Stomach (tissue), 9 donors: Measurements from ENCODE around the gene VAV3. TPM values are rescaled to one million over a fixed set of nuclear protein-coding genes. Genes with fewer than 3 reads are reported as not detected.

ENCODE experiments used
- DNase-seq, 2 donors: peaks; one replicate each; pipeline versions ENCODE4 v3.0.0 to v3.0.0-alpha.2; 2013 to 2019
- H3K27ac ChIP-seq, 5 donors: fragments of 200-600 bp in 4 of 5; sonication (generic) in 4 of 5; one replicate each; pipeline ENCODE4 v1.5.1; 2013 to 2019; ENCODE audit warnings: mild to moderate bottlenecking in 1 of 5, moderate library complexity in 1 of 5
- H3K27me3 ChIP-seq, 3 donors: fragments of 200-600 bp; sonication (generic); one replicate each; pipeline ENCODE4 v1.5.1; 2017 to 2019; ENCODE audit warnings: mixed run types in 1 of 3
- H3K36me3 ChIP-seq, 4 donors: fragments of 200-600 bp; sonication (generic); 1 replicate in 3 of 4; 2 replicates in 1 of 4; pipeline ENCODE4 v1.5.1; 2016 to 2019
- H3K4me1 ChIP-seq, 4 donors: fragments of 200-600 bp; sonication (generic); one replicate each; pipeline ENCODE4 v1.5.1; 2016 to 2019
- H3K4me3 ChIP-seq, 4 donors: fragments of 200-600 bp; sonication (generic) in 3 of 4; one replicate each; pipeline ENCODE4 v1.5.1; 2016 to 2019; ENCODE audit warnings: mild to moderate bottlenecking in 1 of 4
- H3K9me3 ChIP-seq, 4 donors: fragments of 200-600 bp; sonication (generic); one replicate each; pipeline ENCODE4 v1.5.1; 2016 to 2019
- EP300 ChIP-seq: sonication (generic); formaldehyde crosslinking; IDR thresholded peaks from one replicate; pipeline ENCODE4 v1.6.1; 2017; ENCODE audit warnings: antibody characterized with exemption
- POLR2A ChIP-seq, 4 donors: fragments of 450-650 bp; IDR thresholded peaks; one replicate each; pipeline ENCODE4 v1.6.1; 2016; ENCODE audit warnings: antibody characterized with exemption in 4 of 4, control low read depth in 2 of 4, mild to moderate bottlenecking in 1 of 4, moderate library complexity in 1 of 4
- POLR2AphosphoS5 ChIP-seq, 3 donors: sonication (generic); formaldehyde crosslinking; IDR thresholded peaks; one replicate each; pipeline ENCODE4 v1.6.1; 2016; ENCODE audit warnings: antibody characterized with exemption in 3 of 3
- WGBS, 5 donors: extraction: QIAGEN DNeasy Blood & Tissue Kit in 3 of 5; methylation state at CpG; one replicate each; pipeline versions ENCODE4 v1.1.5 to v1.1.7; 2013 to 2018; 5-methylcytosine and 5-hydroxymethylcytosine counted together
- intact Hi-C: fragments of 100-400 bp; cut with DNase I; formaldehyde crosslinking; loops from one replicate; pipeline ENCODE4 v1.15.1; 2023; ENCODE audit warnings: low total_unique reads
- polyA plus RNA-seq, 3 donors: library from polyadenylated mRNA; stranded (reverse); fragments of 200-250 nt; gene quantifications; one replicate each; pipeline ENCODE4 v1.2.3, GENCODE V29; 2013
- total RNA-seq, 5 donors: library from RNA; depleted of rRNA; stranded (reverse); fragments of >200 nt; gene quantifications; one replicate each; pipeline versions ENCODE4 v1.1.0 to v1.2.3, GENCODE V29; 2014 to 2016
- TF ChIP-seq, protein P1 (sequence below), 7 experiments: fragments of 450-650 bp in 4 of 7; fragments of 200-600 bp in 3 of 7; sonication (generic) in 3 of 7; IDR thresholded peaks; one replicate each; pipeline ENCODE4 v1.5.1; 2016 to 2019; ENCODE audit warnings: antibody characterized with exemption in 7 of 7, control low read depth in 2 of 7, mild to moderate bottlenecking in 1 of 7
- donor health status: healthy with polysubstance abuse.
- donor health status: Bipolar disorder and iron deficiency.
- donor health status: healthy.

VAV3 gene
- total and polyA plus RNA-seq, 8 donors: 5.7 to 29.3 (median 6.9) TPM

DNA sequence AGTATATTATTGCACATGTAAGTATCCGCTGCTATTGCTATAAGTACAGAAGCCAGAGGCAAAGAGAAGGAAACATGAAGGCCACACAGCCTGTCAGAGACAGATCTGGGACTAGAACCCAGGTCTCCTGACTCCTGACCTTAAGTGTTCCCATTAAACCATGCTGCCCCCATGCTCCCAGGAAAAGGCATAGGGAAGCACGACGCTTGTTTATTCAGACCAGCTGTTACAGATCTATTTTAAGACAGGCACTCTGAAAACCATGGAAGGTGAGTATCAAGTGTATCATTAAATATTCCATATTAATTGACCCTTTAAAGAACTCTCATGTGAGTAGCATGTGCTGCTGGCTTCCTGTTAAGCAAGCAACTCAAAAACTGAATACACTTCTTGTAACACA, 11.4 kb downstream of the VAV3 start:
- TF ChIP-seq POLR2AphosphoS5 (IDR thresholded peaks at IDR 0.05) (no peak), EP300 (no peak), POLR2A (IDR thresholded peaks at IDR 0.05) (no peak)
- TF ChIP-seq, protein P1, sequence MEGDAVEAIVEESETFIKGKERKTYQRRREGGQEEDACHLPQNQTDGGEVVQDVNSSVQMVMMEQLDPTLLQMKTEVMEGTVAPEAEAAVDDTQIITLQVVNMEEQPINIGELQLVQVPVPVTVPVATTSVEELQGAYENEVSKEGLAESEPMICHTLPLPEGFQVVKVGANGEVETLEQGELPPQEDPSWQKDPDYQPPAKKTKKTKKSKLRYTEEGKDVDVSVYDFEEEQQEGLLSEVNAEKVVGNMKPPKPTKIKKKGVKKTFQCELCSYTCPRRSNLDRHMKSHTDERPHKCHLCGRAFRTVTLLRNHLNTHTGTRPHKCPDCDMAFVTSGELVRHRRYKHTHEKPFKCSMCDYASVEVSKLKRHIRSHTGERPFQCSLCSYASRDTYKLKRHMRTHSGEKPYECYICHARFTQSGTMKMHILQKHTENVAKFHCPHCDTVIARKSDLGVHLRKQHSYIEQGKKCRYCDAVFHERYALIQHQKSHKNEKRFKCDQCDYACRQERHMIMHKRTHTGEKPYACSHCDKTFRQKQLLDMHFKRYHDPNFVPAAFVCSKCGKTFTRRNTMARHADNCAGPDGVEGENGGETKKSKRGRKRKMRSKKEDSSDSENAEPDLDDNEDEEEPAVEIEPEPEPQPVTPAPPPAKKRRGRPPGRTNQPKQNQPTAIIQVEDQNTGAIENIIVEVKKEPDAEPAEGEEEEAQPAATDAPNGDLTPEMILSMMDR (IDR thresholded peaks at IDR 0.05): no peak
- Histone ChIP-seq H3K4me3 (no peak overlapping the region), H3K27me3 (no peaks in the 10 kb centered on the region), H3K36me3 (no peaks in the 10 kb centered on the region), H3K27ac (peak overlapping the region in 1 of 5 donors; percentile 40), H3K9me3 (no peaks in the 10 kb centered on the region), H3K4me1 (peaks cover 4 to 11% (median 9%) of the 10 kb centered on the region in 4 donors)
- intact Hi-C loops: no loop called here
- 54 to 66% (median 62%) methylated on average over 3 of the region's 3 CpGs for WGBS, 5 donors
- DNase-seq: no peak

DNA sequence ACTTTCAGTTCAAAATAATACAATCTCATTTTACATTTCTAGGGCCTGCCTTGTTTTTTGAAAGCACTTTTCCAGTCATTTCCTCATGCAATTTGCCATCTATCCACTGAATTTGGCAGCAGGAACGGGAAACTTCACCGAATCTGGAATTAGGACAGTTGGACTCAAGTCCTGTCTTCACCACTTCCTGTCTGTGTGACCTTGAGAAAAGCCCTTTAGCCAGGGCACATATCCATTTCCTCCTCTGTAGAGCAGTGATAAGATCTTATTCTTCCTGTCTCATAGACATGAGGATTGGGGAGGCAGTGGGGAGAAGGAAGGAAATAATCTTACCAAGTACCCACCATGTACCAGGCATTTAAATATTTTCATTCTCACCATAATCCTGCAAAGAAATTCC, 12.0 kb downstream of the VAV3 start:
- intact Hi-C loops: no loop called here
- TF ChIP-seq EP300 (no peak), POLR2AphosphoS5 (IDR thresholded peaks at IDR 0.05) (peak in 1 of 3 donors; percentile 9)
- TF ChIP-seq, protein P1 (IDR thresholded peaks at IDR 0.05): no peak
- peaks cover 4 to 11% (median 9%) of the 10 kb centered on the region in 4 donors for H3K4me1 ChIP-seq
- no peak for DNase-seq
- H3K9me3 ChIP-seq: no peaks in the 10 kb centered on the region
- peak overlapping the region in 1 of 5 donors; percentile 40 for H3K27ac ChIP-seq
- WGBS, 5 donors: 47 to 62% (median 52%) methylated on average over 2 of the region's 2 CpGs
- H3K4me3 ChIP-seq: no peak overlapping the region
- H3K36me3 ChIP-seq: no peaks in the 10 kb centered on the region
- H3K27me3 ChIP-seq: no peaks in the 10 kb centered on the region

DNA sequence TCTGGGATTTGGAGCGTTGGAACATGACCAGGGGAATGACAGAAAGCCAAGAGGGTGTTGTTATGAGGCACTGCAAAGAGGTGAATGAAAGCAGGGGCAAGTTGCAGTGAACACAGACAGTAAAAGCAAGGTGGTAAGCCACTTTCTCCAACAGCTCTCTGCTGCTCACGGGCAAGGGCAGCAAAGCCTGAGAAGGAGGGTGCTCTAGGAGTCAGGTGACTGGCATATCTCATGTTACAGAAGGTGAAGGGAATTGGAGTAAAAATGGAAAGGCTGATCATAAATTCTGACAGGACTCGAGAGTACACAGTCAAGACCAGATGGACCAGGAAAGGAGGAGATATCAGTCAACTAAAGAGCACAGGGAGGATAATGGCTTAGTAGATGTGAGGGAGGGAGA, 14.5 kb downstream of the VAV3 start:
- H3K9me3 ChIP-seq: no peaks in the 10 kb centered on the region
- peaks cover 4 to 10% (median 8%) of the 10 kb centered on the region in 4 donors for H3K4me1 ChIP-seq
- intact Hi-C loops: no loop called here
- TF ChIP-seq, protein P1 (IDR thresholded peaks at IDR 0.05): no peak
- TF ChIP-seq POLR2A (IDR thresholded peaks at IDR 0.05): no peak
- no peak for TF ChIP-seq POLR2AphosphoS5 (IDR thresholded peaks at IDR 0.05)
- TF ChIP-seq EP300: no peak
- H3K36me3 ChIP-seq: no peaks in the 10 kb centered on the region
- DNase-seq: no peak
- no peak overlapping the region for H3K27ac ChIP-seq
- H3K27me3 ChIP-seq: no peaks in the 10 kb centered on the region
- H3K4me3 ChIP-seq: no peak overlapping the region
- WGBS, 5 donors: 58 to 74% (median 67%) methylated on average over 3 of the region's 3 CpGs

DNA sequence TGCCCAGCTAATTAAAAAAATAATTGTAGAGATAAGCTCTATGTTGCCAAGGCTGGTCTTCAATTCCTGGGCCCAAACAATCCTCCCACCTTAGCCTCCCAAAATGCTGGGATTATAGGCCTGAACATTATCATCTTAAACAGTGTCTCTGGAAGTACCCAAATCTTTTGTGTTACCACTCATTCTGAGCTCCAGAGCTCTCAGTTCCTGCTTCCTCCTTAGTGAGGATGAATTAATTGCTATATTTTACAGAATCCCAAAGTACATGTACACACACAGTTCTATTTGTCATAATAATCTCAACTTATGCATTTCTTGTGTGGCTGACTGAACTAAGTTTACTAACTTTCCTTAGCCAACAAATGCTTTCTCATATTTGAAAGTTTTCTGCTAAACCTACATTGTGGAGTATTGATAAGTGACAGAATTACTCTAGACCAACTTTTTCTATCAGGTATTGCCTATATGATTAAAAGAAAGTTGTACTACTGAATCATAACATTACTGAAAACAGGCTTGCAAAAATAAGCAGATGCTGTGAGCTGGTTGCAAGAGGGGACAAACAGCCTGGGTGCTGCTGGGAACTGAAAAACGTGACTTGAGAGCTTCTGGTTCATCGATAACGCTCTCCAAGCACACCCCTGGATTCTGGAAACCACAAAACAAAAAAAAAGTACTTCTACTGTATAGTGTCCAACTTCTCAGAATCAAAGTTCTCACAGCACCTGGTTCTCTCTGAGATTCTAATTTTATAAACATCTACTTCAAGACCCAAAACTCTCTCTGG, 15.3 kb downstream of the VAV3 start:
- Histone ChIP-seq H3K27ac (no peak overlapping the region), H3K4me1 (peaks cover 4 to 10% (median 8%) of the 10 kb centered on the region in 4 donors), H3K4me3 (no peak overlapping the region), H3K27me3 (no peaks in the 10 kb centered on the region), H3K9me3 (no peaks in the 10 kb centered on the region), H3K36me3 (no peaks in the 10 kb centered on the region)
- DNase-seq: no peak
- intact Hi-C loops: no loop called here
- no peak for TF ChIP-seq EP300
- TF ChIP-seq POLR2AphosphoS5 (IDR thresholded peaks at IDR 0.05): no peak
- TF ChIP-seq, protein P1 (IDR thresholded peaks at IDR 0.05): no peak
- TF ChIP-seq POLR2A (IDR thresholded peaks at IDR 0.05): no peak
- 44 to 70% (median 48%) methylated on average over 3 of the region's 3 CpGs for WGBS, 5 donors
